Bladder microvascular endothelial cell (primary cell): ENCODE data around the gene TSPAN32. TPM values are rescaled to one million over a fixed set of nuclear protein-coding genes. Genes with fewer than 3 reads are reported as not detected.

Experiments
- total RNA-seq: library from RNA; depleted of rRNA; stranded (reverse); fragments of >200 nt; gene quantifications from 2 replicates; pipeline ENCODE4 v1.2.3, GENCODE V29; 2014

The TSPAN32 gene
- not detected in 2 replicates for total RNA-seq

GRCh38 chr11:2301631-2302305 lies at the start of gene TSPAN32, which contains the start of gene C11orf21:
Gene TSPAN32 (plus strand): TSS chr11:2302013. CDS start chr11:2302150, 137 bp downstream.
Gene C11orf21 (minus strand): TSS chr11:2301918. CDS start chr11:2301808, 110 bp downstream.

GRCh38 chr11:2270322-2271076 lies 31.3 kb upstream of the TSPAN32 start, which contains the start of gene ASCL2:
Gene ASCL2 (minus strand): TSS chr11:2270588. CDS start chr11:2270332, 256 bp downstream.

Other genes with a start within 250 kb of the TSPAN32 start
- 6.3 and 19.1 TPM in 2 replicates for gene IGF2, start 162.6 kb upstream of the TSPAN32 start, total RNA-seq
- not detected in 2 replicates for gene INS, start 140.8 kb upstream of the TSPAN32 start, total RNA-seq
- not detected in 2 replicates for gene TH, start 130.2 kb upstream of the TSPAN32 start, total RNA-seq
- not detected in 2 replicates for gene ASCL2, start 31.4 kb upstream of the TSPAN32 start, total RNA-seq
- not detected in 2 replicates for gene C11orf21, start 95 bp upstream of the TSPAN32 start, total RNA-seq
- 172 and 595 TPM in 2 replicates for gene CD81, start 75.3 kb downstream of the TSPAN32 start, total RNA-seq
- 55.9 and 60.8 TPM in 2 replicates for gene TSSC4, start 98.7 kb downstream of the TSPAN32 start, total RNA-seq
- gene TRPM5, start 142.5 kb downstream of the TSPAN32 start, total RNA-seq, result not detected in 2 replicates
- gene KCNQ1, start 143.0 kb downstream of the TSPAN32 start, total RNA-seq, result 0.13 and 0.32 TPM in 2 replicates